ENCODE results near the gene DNPH1.

Gene DNPH1

GRCh38 chr6:43246301-43247113, 17.2 kb upstream of the DNPH1 start (continued):
- TF ChIP-seq ZNF692 (tag by site-specific recombination; IDR thresholded peaks at IDR 0.05) = no peak
- peak; percentile 87; the same call in 1 of the 2 replicates for TF ChIP-seq ZNF449 (tag by site-specific recombination; IDR thresholded peaks at IDR 0.05)
- no peak for TF ChIP-seq ZBTB1 (tag by site-specific recombination; IDR thresholded peaks at IDR 0.05)
- no peak for TF ChIP-seq FEZF1 (tag by site-specific recombination; IDR thresholded peaks at IDR 0.05)
- TF ChIP-seq BCL6B (tag by site-specific recombination; IDR thresholded peaks at IDR 0.05) = no peak

- H3K4me3 ChIP-seq (ENCODE audit: low read depth, low read length) = no peak overlapping the region
- no peaks in the 10 kb centered on the region for H3K36me3 ChIP-seq (ENCODE audit: control insufficient read depth in 2 of 2, insufficient read depth in 1 of 2, low read length in 2 of 2)
- CTCF ChIA-PET = interaction anchor here (1.7 kb wide), 1 partner anchor 14 kb away, joined by 8 read pairs; the partner anchor contains the start of gene DNPH1
- H3K4me1 ChIP-seq (ENCODE audit: control insufficient read depth, insufficient read depth, low read length) = peaks cover 6% of the 10 kb centered on the region; the same call in 1 of the 2 replicates
- no peak overlapping the region for H3K27ac ChIP-seq (ENCODE audit: extremely low read depth, low read depth, low read length)
- no peaks in the 10 kb centered on the region for H3K9me3 ChIP-seq (ENCODE audit: control insufficient read depth, insufficient read depth, low read depth, low read length)
- POLR2A ChIA-PET = interaction anchor here (0.5 kb wide), 1 partner anchor 27 kb away, joined by 3 read pairs; no protein-coding TSS in a partner anchor
- no peak for TF ChIP-seq ZNF629 (tag by site-specific recombination; IDR thresholded peaks at IDR 0.05)
- no peak for TF ChIP-seq SETDB1 (IDR thresholded peaks at IDR 0.05; ENCODE audit: insufficient read length, low read length)
- TF ChIP-seq ZNF404 (tag by site-specific recombination; IDR thresholded peaks at IDR 0.05) = no peak
- TF ChIP-seq ZNF610 (tag by site-specific recombination; IDR thresholded peaks at IDR 0.05; ENCODE audit: borderline replicate concordance) = peak; percentile 92; the same call in 1 of the 2 replicates
- TF ChIP-seq GLI4 (tag by site-specific recombination; IDR thresholded peaks at IDR 0.05) = no peak
- peak; percentile 85 for TF ChIP-seq ZNF341 (tag by site-specific recombination; IDR thresholded peaks at IDR 0.05; ENCODE audit: low read depth)
- 0 out of 2 replicates have a peak, but pooled peaks have one; percentile 6 for TF ChIP-seq EGR2 (tag by site-specific recombination; IDR thresholded peaks at IDR 0.05; ENCODE audit: low read depth)
- no peak for TF ChIP-seq ZNF747 (tag by site-specific recombination; IDR thresholded peaks at IDR 0.05)
These were observed 14.5 kb upstream of the DNPH1 start for GRCh38 chr6:43243664-43244321.

- peaks cover 6% of the 10 kb centered on the region; the same call in 1 of the 2 replicates for H3K4me1 ChIP-seq (ENCODE audit: control insufficient read depth, insufficient read depth, low read length)
- H3K9me3 ChIP-seq (ENCODE audit: control insufficient read depth, insufficient read depth, low read depth, low read length) = no peaks in the 10 kb centered on the region
- ChIA-PET CTCF (interaction anchor here (0.9 to 1.7 kb wide), 2 partner anchors 11 to 14 kb away, joined by 3 to 8 read pairs; partner anchors contain the start of gene DNPH1), POLR2A (no interaction called here)
- no peak within 1 kb of the TSS for H3K4me3 ChIP-seq (ENCODE audit: low read depth, low read length)
- no peak within 1 kb of the TSS for H3K27ac ChIP-seq (ENCODE audit: extremely low read depth, low read depth, low read length)
- H3K36me3 ChIP-seq (ENCODE audit: control insufficient read depth in 2 of 2, insufficient read depth in 1 of 2, low read length in 2 of 2) = no peaks in the 10 kb centered on the region
- TF ChIP-seq ZNF114 (tag by site-specific recombination; IDR thresholded peaks at IDR 0.05) (no peak), ZNF791 (tag by site-specific recombination; IDR thresholded peaks at IDR 0.05) (no peak), ZBTB49 (tag by site-specific recombination; IDR thresholded peaks at IDR 0.05; ENCODE audit: low read depth) (no peak), ZNF645 (tag by site-specific recombination; IDR thresholded peaks at IDR 0.05) (no peak), ZNF529 (tag by site-specific recombination; IDR thresholded peaks at IDR 0.05; ENCODE audit: insufficient replicate concordance) (no peak), EGR2 (tag by site-specific recombination; IDR thresholded peaks at IDR 0.05; ENCODE audit: low read depth) (peak; percentile 62), MZF1 (tag by site-specific recombination; IDR thresholded peaks at IDR 0.05; ENCODE audit: borderline replicate concordance) (no peak), ZNF701 (tag by site-specific recombination; IDR thresholded peaks at IDR 0.05) (no peak), ZNF629 (tag by site-specific recombination; IDR thresholded peaks at IDR 0.05) (peak; percentile 39), ZNF664 (tag by site-specific recombination; IDR thresholded peaks at IDR 0.05) (no peak), ZNF366 (tag by site-specific recombination; conservative IDR thresholded peaks at IDR 0.05) (0 out of 2 replicates have a peak, but pooled peaks have one; percentile 21)
These were observed 13.8 kb upstream of the DNPH1 start, which contains the start of gene TTBK1 for GRCh38 chr6:43242908-43243663. TTBK1 (plus strand) TSS chr6:43243481; CDS start chr6:43246661, 3,180 bp downstream.

All from HEK293 (cell line).